HepG2 (cell line): Measurements from ENCODE around the gene MSRB2. TPM values are rescaled to one million over a fixed set of nuclear protein-coding genes. Genes with fewer than 3 reads are reported as not detected.
A peak's percentile ranks its signal among the peaks of the same experiment; 100 is the strongest.

ENCODE experiments used
- ATAC-seq: fragments of 200-7000 bp; cut with Tn5 transposase; 3 replicates; pipeline ENCODE4 v1.9.1; 2020; ENCODE audit warnings: mild to moderate bottlenecking, moderate library complexity
- BruUV-seq: library from RNA; stranded (reverse); fragments of 400-500 nt; replicated peaks from 2 replicates; lab custom pipeline; 2021; lab: Mats Ljungman, UMichigan
- CTCF ChIA-PET: fragments of 300-600 bp; formaldehyde crosslinking; extraction: SDS; loops from one replicate; lab custom pipeline; 2021; ENCODE audit warnings: low total read pairs, inconsistent platforms, low intra/inter-chr PET ratio; lab: Yijun Ruan, JAX
- POLR2A ChIA-PET: fragments of 350-600 bp; sonication (Branson Sonifier 250); formaldehyde crosslinking; loops from one replicate; lab custom pipeline; 2020; ENCODE audit warnings: antibody characterized with exemption, inconsistent platforms; lab: Yijun Ruan, JAX
- DNase-seq: peaks from one replicate; pipeline ENCODE4 v3.0.0-alpha.2; 2015; ENCODE audit warnings: low spot score
- FAIRE-seq: peaks from 3 replicates; lab custom pipeline; 2011; peaks lifted over from hg19 to GRCh38; lab: Jason Lieb, UNC
- H2AFZ ChIP-seq: one replicate; pipeline ENCODE4 v1.6.1; 2011; ENCODE audit warnings: low read length, inconsistent platforms
- H3K27ac ChIP-seq: fragments of 300-600 bp; 3 replicates; pipeline ENCODE4 v1.8.0; 2011; ENCODE audit warnings: mixed run types, mild to moderate bottlenecking, mixed read lengths, low read length, inconsistent platforms; ENCODE audit not compliant: insufficient read depth; ENCODE audit errors: extremely low read length
- H3K27me3 ChIP-seq, 2 experiments: fragments of 200-600 bp in 1 of 2; 2 replicates in 1 of 2; 3 replicates in 1 of 2; pipeline versions ENCODE4 v1.6.0 to v1.8.0; 2011; ENCODE audit warnings: low read length in 2 of 2, mild to moderate bottlenecking in 2 of 2, moderate library complexity in 2 of 2, inconsistent platforms in 1 of 2; ENCODE audit not compliant: insufficient read depth in 2 of 2, control insufficient read depth in 1 of 2
- H3K36me3 ChIP-seq, 2 experiments: fragments of 200-600 bp in 1 of 2; replicated peaks in 1 of 2; 2 replicates in 1 of 2; 3 replicates in 1 of 2; pipeline versions ENCODE4 v1.5.1 to v1.8.0; 2011; ENCODE audit warnings: low read length in 2 of 2, inconsistent platforms in 1 of 2; ENCODE audit not compliant: insufficient read depth in 2 of 2, control insufficient read depth in 1 of 2
- H3K4me1 ChIP-seq: 2 replicates; pipeline ENCODE4 v1.5.1; 2012; ENCODE audit warnings: low read length, inconsistent platforms; ENCODE audit not compliant: insufficient read depth
- H3K4me2 ChIP-seq: 2 replicates; pipeline ENCODE4 v1.6.0; 2011; ENCODE audit warnings: low read depth, low read length, inconsistent platforms
- H3K4me3 ChIP-seq, 3 experiments: fragments of 200-600 bp in 1 of 3; sonication (generic), shearing (Covaris generic) in 1 of 3; replicated peaks in 1 of 3; 2 replicates each; pipeline ENCODE4 v1.5.1; 2011 to 2016; ENCODE audit warnings: low read length in 3 of 3, inconsistent platforms in 2 of 3, low read depth in 2 of 3, mild to moderate bottlenecking in 2 of 3, control low read depth in 1 of 3, mixed read lengths in 1 of 3; ENCODE audit not compliant: insufficient read depth in 1 of 3
- H3K79me2 ChIP-seq: one replicate; pipeline ENCODE4 v1.6.1; 2011; ENCODE audit warnings: low read length, inconsistent platforms; ENCODE audit not compliant: insufficient read depth
- H3K9ac ChIP-seq: 2 replicates; pipeline ENCODE4 v1.6.0; 2011; ENCODE audit warnings: mild to moderate bottlenecking, low read depth, low read length, inconsistent platforms; ENCODE audit not compliant: insufficient read depth
- H3K9me3 ChIP-seq: 2 replicates; pipeline ENCODE4 v1.5.1; 2012; ENCODE audit warnings: mild to moderate bottlenecking, low read length
- H4K20me1 ChIP-seq: 2 replicates; pipeline ENCODE4 v1.6.0; 2011; ENCODE audit warnings: inconsistent platforms, mild to moderate bottlenecking, low read length, moderate library complexity; ENCODE audit not compliant: insufficient read depth
- ELF1 ChIP-seq: sonication (generic); formaldehyde crosslinking; IDR thresholded peaks from 2 replicates; pipeline ENCODE4 v1.4.0; 2020; ENCODE audit warnings: missing genetic modification reagents
- GATAD2A ChIP-seq: IDR thresholded peaks from 2 replicates; pipeline ENCODE4 v1.6.1; 2016
- HNF4G ChIP-seq, 2 experiments: sonication (generic) in 1 of 2; formaldehyde crosslinking in 1 of 2; IDR thresholded peaks; 2 replicates each; pipeline versions ENCODE4 v1.4.0 to v1.6.1; 2011 to 2020; ENCODE audit warnings: borderline replicate concordance in 2 of 2, low read depth in 2 of 2, mild to moderate bottlenecking in 2 of 2, low read length in 1 of 2, missing genetic modification reagents in 1 of 2, moderate library complexity in 1 of 2
- KAT8 ChIP-seq: IDR thresholded peaks from 2 replicates; pipeline ENCODE4 v1.6.1; 2016; ENCODE audit warnings: missing genetic modification reagents, missing compliant biosample characterization
- MIER3 ChIP-seq: IDR thresholded peaks from 2 replicates; pipeline ENCODE4 v1.6.1; 2016; ENCODE audit warnings: missing compliant biosample characterization, borderline replicate concordance
- MIXL1 ChIP-seq: IDR thresholded peaks from 2 replicates; pipeline ENCODE4 v1.6.1; 2016
- PPARG ChIP-seq: conservative IDR thresholded peaks from 2 replicates; pipeline ENCODE4 v1.6.1; 2016; ENCODE audit warnings: missing biosample characterization, missing genetic modification reagents
- RAD21 ChIP-seq: fragments of 450-650 bp; formaldehyde crosslinking; IDR thresholded peaks from 2 replicates; pipeline ENCODE4 v1.5.0; 2020; ENCODE audit warnings: mild to moderate bottlenecking
- SAFB2 ChIP-seq: sonication (generic); formaldehyde crosslinking; IDR thresholded peaks from 2 replicates; pipeline ENCODE4 v1.5.1; 2020; ENCODE audit warnings: missing genetic modification reagents, low read depth, mild to moderate bottlenecking, borderline replicate concordance
- SOX5 ChIP-seq: IDR thresholded peaks from 2 replicates; pipeline ENCODE4 v1.6.1; 2016; ENCODE audit warnings: borderline replicate concordance
- TCF7 ChIP-seq: sonication (generic); IDR thresholded peaks from 2 replicates; pipeline ENCODE4 v1.6.1; 2016; ENCODE audit warnings: antibody characterized with exemption, low read depth
- THRA ChIP-seq: sonication (generic); formaldehyde crosslinking; IDR thresholded peaks from 2 replicates; pipeline ENCODE4 v1.4.0; 2020; ENCODE audit warnings: missing genetic modification reagents, borderline replicate concordance
- TP53 ChIP-seq: sonication (generic); formaldehyde crosslinking; conservative IDR thresholded peaks from 2 replicates; pipeline ENCODE4 v1.4.0; 2020; ENCODE audit warnings: missing genetic modification reagents
- ZNF17 ChIP-seq: sonication (generic); formaldehyde crosslinking; IDR thresholded peaks from 2 replicates; pipeline ENCODE4 v1.5.0; 2020; ENCODE audit warnings: mild to moderate bottlenecking, missing genetic modification reagents
- ZNF3 ChIP-seq: IDR thresholded peaks from 2 replicates; pipeline ENCODE4 v1.7.0; 2017; ENCODE audit warnings: inconsistent platforms
- ZNF605 ChIP-seq: sonication (generic); formaldehyde crosslinking; IDR thresholded peaks from 2 replicates; pipeline ENCODE4 v1.8.0; 2022; ENCODE audit warnings: mild to moderate bottlenecking, missing genetic modification reagents
- WGBS: methylation state at CpG from one replicate; pipeline ENCODE4 v1.1.6; 2017; ENCODE audit warnings: low lambda C conversion rate; 5-methylcytosine and 5-hydroxymethylcytosine counted together
- in situ Hi-C: cut with HindIII; loops from 2 replicates; pipeline ENCODE4 v1.10.0; 2017; ENCODE audit warnings: low pct_unique_long_range_greater_than_20kb; ENCODE audit not compliant: extremely low pct_ligation_motif_present
- intact Hi-C: fragments of 100-400 bp; cut with micrococcal nuclease; formaldehyde crosslinking; loops from one replicate; pipeline ENCODE4 v1.10.0; 2022; ENCODE audit not compliant: unreplicated experiment
- polyA plus RNA-seq, 8 experiments: library from polyadenylated mRNA; depleted of rRNA in 3 of 8; stranded (reverse) in 7 of 8; unstranded in 1 of 8; fragments of >200 nt; fragmentation: Illumina TruSeq in 4 of 8; extraction: Trizol in 4 of 8; gene quantifications; 2 replicates each; pipeline versions ENCODE4 v1.2.1 to v1.2.3, GENCODE V29; 2011 to 2016; ENCODE audit warnings: low read depth in 4 of 8, missing spikeins in 1 of 8, mixed read lengths in 1 of 8; ENCODE audit not compliant: insufficient read depth in 1 of 8
- total RNA-seq, 5 experiments: library from RNA; depleted of rRNA; stranded (reverse); fragments of >200 nt; fragmentation: Illumina TruSeq; extraction: Trizol; gene quantifications; 2 replicates each; pipeline ENCODE4 v1.2.3, GENCODE V29; 2016; ENCODE audit warnings: low read depth in 1 of 5
- TF ChIP-seq, protein P1 (sequence below): sonication (generic); formaldehyde crosslinking; IDR thresholded peaks from 2 replicates; pipeline ENCODE4 v1.5.1; 2020; ENCODE audit warnings: mild to moderate bottlenecking, missing genetic modification reagents
- TF ChIP-seq, protein P2 (sequence below): sonication (generic); formaldehyde crosslinking; IDR thresholded peaks from 2 replicates; pipeline ENCODE4 v1.4.0; 2020; ENCODE audit warnings: missing genetic modification reagents

Gene MSRB2
- total and polyA plus RNA-seq, 2 of the 13 experiments (the other 11 are each of a cell fraction or from before 2014, with no cell fraction given): 8.3 to 22.1 TPM

- Histone ChIP-seq H3K9ac (peak overlapping the region; percentile 50), H3K27ac (peak overlapping the region; percentile 59), H3K27me3 (no peaks in the 10 kb centered on the region), H3K4me2 (peak overlapping the region; percentile 73), H3K4me1 (peaks cover 51% of the 10 kb centered on the region), H3K4me3 (peak overlapping the region; percentile 0 to 38 (median 19); a peak in 2 of 6 replicates), H4K20me1 (no peaks in the 10 kb centered on the region), H2AFZ (peak overlapping the region; percentile 59), H3K9me3 (peaks cover 4% of the 10 kb centered on the region; the same call in 1 of the 2 replicates), H3K79me2 (peaks cover 9% of the 10 kb centered on the region), H3K36me3 (no peaks in the 10 kb centered on the region)
- ATAC-seq: peak; percentile 73
- peak; percentile 73 for FAIRE-seq
- BruUV-seq: no TSS peak
- whole genome bisulfite sequencing: 29% methylated on average over 2 of the region's 2 CpGs
- POLR2A ChIA-PET: interaction anchor here (0.6 to 0.9 kb wide), 2 partner anchors 87 to 501 kb away, joined by 3 read pairs; no protein-coding TSS in a partner anchor
- peak; percentile 85 for DNase-seq
- CTCF ChIA-PET: no interaction called here
- in situ Hi-C loops: no loop called here
- intact Hi-C loops: loop anchor here (5.0 kb wide), 1 partner anchor 57 kb away; no protein-coding TSS in a partner anchor
- TF ChIP-seq GATAD2A (CRISPR knock-in tag): peak; percentile 67
- TF ChIP-seq RAD21 (CRISPR knock-in tag): no peak
- TF ChIP-seq PPARG: peak; percentile 58; the same call in 1 of the 2 replicates
- no peak for TF ChIP-seq TP53
- peak; percentile 53; the same call in 1 of the 2 replicates for TF ChIP-seq KAT8 (CRISPR knock-in tag)
- no peak for TF ChIP-seq ZNF3 (CRISPR knock-in tag)
- TF ChIP-seq THRA (CRISPR knock-in tag): peak; percentile 34; the same call in 1 of the 2 replicates
- TF ChIP-seq, protein P1, sequence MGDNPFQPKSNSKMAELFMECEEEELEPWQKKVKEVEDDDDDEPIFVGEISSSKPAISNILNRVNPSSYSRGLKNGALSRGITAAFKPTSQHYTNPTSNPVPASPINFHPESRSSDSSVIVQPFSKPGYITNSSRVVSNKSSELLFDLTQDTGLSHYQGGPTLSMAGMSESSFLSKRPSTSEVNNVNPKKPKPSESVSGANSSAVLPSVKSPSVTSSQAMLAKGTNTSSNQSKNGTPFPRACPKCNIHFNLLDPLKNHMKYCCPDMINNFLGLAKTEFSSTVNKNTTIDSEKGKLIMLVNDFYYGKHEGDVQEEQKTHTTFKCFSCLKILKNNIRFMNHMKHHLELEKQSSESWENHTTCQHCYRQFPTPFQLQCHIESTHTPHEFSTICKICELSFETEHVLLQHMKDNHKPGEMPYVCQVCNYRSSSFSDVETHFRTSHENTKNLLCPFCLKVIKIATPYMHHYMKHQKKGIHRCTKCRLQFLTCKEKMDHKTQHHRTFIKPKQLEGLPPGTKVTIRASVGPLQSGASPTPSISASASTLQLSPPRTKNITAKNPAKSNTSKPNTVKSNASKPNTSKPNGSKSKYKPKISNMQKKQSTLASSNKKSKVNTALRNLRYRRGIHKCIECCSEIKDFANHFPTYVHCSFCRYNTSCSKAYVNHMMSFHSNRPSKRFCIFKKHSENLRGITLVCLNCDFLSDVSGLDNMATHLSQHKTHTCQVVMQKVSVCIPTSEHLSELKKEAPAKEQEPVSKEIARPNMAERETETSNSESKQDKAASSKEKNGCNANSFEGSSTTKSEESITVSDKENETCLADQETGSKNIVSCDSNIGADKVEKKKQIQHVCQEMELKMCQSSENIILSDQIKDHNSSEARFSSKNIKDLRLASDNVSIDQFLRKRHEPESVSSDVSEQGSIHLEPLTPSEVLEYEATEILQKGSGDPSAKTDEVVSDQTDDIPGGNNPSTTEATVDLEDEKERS (CRISPR knock-in tag): 0 out of 2 replicates have a peak, but pooled peaks have one; percentile 37
- 0 out of 2 replicates have a peak, but pooled peaks have one; percentile 15 for TF ChIP-seq MIXL1 (CRISPR knock-in tag)
- TF ChIP-seq, protein P2, sequence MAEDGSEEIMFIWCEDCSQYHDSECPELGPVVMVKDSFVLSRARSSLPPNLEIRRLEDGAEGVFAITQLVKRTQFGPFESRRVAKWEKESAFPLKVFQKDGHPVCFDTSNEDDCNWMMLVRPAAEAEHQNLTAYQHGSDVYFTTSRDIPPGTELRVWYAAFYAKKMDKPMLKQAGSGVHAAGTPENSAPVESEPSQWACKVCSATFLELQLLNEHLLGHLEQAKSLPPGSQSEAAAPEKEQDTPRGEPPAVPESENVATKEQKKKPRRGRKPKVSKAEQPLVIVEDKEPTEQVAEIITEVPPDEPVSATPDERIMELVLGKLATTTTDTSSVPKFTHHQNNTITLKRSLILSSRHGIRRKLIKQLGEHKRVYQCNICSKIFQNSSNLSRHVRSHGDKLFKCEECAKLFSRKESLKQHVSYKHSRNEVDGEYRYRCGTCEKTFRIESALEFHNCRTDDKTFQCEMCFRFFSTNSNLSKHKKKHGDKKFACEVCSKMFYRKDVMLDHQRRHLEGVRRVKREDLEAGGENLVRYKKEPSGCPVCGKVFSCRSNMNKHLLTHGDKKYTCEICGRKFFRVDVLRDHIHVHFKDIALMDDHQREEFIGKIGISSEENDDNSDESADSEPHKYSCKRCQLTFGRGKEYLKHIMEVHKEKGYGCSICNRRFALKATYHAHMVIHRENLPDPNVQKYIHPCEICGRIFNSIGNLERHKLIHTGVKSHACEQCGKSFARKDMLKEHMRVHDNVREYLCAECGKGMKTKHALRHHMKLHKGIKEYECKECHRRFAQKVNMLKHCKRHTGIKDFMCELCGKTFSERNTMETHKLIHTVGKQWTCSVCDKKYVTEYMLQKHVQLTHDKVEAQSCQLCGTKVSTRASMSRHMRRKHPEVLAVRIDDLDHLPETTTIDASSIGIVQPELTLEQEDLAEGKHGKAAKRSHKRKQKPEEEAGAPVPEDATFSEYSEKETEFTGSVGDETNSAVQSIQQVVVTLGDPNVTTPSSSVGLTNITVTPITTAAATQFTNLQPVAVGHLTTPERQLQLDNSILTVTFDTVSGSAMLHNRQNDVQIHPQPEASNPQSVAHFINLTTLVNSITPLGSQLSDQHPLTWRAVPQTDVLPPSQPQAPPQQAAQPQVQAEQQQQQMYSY (CRISPR knock-in tag): no peak
- TF ChIP-seq TCF7: 0 out of 2 replicates have a peak, but pooled peaks have one; percentile 25
- peak; percentile 44; the same call in 1 of the 2 replicates for TF ChIP-seq MIER3 (CRISPR knock-in tag)
- peak; percentile 40; the same call in 1 of the 2 replicates for TF ChIP-seq HNF4G (IDR thresholded peaks at IDR 0.05; ENCODE audit: borderline replicate concordance, low read depth, low read length)
- TF ChIP-seq HNF4G (CRISPR knock-in tag; IDR thresholded peaks at IDR 0.05; ENCODE audit: borderline replicate concordance, low read depth): peak; percentile 78
- TF ChIP-seq ELF1: peak; percentile 77
- no peak for TF ChIP-seq ZNF605
- TF ChIP-seq ZNF17 (CRISPR knock-in tag): no peak
- TF ChIP-seq SOX5: peak; percentile 96
- TF ChIP-seq SAFB2: no peak
Measured at GRCh38 chr10:23099816-23100215, 4.4 kb downstream of the MSRB2 start.
